Uterus (tissue), 2 donors: ENCODE data around the gene PRORP.

Experiments used
- CTCF ChIP-seq, 4 experiments: fragments of 200-600 bp in 2 of 4; fragments of 450-650 bp in 2 of 4; sonication (generic) in 2 of 4; IDR thresholded peaks; one replicate each; pipeline ENCODE4 v1.5.1; 2016 to 2019; ENCODE audit warnings: antibody characterized with exemption in 4 of 4, mild to moderate bottlenecking in 2 of 4, moderate library complexity in 1 of 4
- POLR2A ChIP-seq, 2 donors: fragments of 450-650 bp; IDR thresholded peaks; one replicate each; pipeline ENCODE4 v1.6.1; 2016; ENCODE audit warnings: antibody characterized with exemption in 2 of 2, mild to moderate bottlenecking in 1 of 2, moderate library complexity in 1 of 2

GRCh38 chr14:35138585-35138984 is 16.2 kb downstream of the PRORP start:
- TF ChIP-seq CTCF (IDR thresholded peaks at IDR 0.05), result no peak
- no peak for TF ChIP-seq POLR2A (IDR thresholded peaks at IDR 0.05)
